PFSK-1 (cell line): Measurements from ENCODE around the gene RASGRP2.

ENCODE experiments used
- FOXP2 ChIP-seq: optimal IDR thresholded peaks from 2 replicates; pipeline ENCODE3; 2011; ENCODE audit warnings: borderline replicate concordance, control low read depth, inconsistent platforms; ENCODE audit not compliant: insufficient read depth; ENCODE audit errors: extremely low read length, extremely low read depth
- POLR2AphosphoS5 ChIP-seq: IDR thresholded peaks from 2 replicates; pipeline ENCODE4 v1.6.1; 2012; ENCODE audit warnings: low read depth, mild to moderate bottlenecking, control low read depth, low read length, moderate library complexity
- REST ChIP-seq, 2 experiments: IDR thresholded peaks; 2 replicates each; pipeline versions ENCODE4 v1.6.1 to v1.8.0; 2011 to 2012; ENCODE audit warnings: low read depth in 2 of 2, low read length in 2 of 2, control low read depth in 1 of 2, inconsistent platforms in 1 of 2, mild to moderate bottlenecking in 1 of 2, moderate library complexity in 1 of 2; ENCODE audit not compliant: insufficient read depth in 1 of 2
- SIN3A ChIP-seq: IDR thresholded peaks from 2 replicates; pipeline ENCODE4 v1.6.1; 2012; ENCODE audit warnings: mild to moderate bottlenecking, low read length, moderate library complexity, borderline replicate concordance; ENCODE audit not compliant: insufficient read depth
- TAF1 ChIP-seq: IDR thresholded peaks from 2 replicates; pipeline ENCODE4 v1.6.1; 2012; ENCODE audit warnings: low read length, control low read depth, borderline replicate concordance; ENCODE audit not compliant: insufficient read depth

- TF ChIP-seq REST (IDR thresholded peaks at IDR 0.05; ENCODE audit: insufficient read depth in 1 of 2, low read depth in 2 of 2, low read length in 2 of 2) (no peak), POLR2AphosphoS5 (no peak), SIN3A (no peak), TAF1 (no peak), FOXP2 (no peak)
Observed at GRCh38 chr11:64711956-64712362, 32.0 kb downstream of the RASGRP2 start.
